ENCODE results near the gene RTN4IP1.

The RTN4IP1 gene

DNA sequence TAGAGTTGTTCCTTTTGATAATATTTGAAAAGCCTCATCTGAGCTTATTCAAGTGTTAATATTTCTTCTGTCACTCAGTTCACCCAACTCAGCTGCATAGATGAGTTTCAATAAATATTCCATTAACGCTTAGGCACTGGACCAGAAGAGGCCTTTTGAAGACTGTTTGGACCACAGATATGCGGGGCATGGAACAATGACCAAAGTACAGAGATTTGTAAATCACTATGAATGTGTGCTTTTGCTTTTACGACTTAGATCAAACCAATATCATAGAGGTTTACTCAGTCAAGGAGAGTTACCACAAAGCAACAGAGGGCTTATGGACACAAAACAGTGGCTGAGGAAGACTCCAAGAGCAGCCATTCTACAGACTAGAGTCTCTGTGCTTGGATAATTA is 99.9 kb downstream of the RTN4IP1 start:
- DNase-seq (no peak), ATAC-seq (no peak)
- Mint-ChIP-seq H3K4me3 (no peak overlapping the region), H3K27me3 (no peaks in the 10 kb centered on the region), H3K27ac (no peak overlapping the region), H3K4me1 (peaks cover 73% of the 10 kb centered on the region), H3K9me3 (no peaks in the 10 kb centered on the region)

DNA sequence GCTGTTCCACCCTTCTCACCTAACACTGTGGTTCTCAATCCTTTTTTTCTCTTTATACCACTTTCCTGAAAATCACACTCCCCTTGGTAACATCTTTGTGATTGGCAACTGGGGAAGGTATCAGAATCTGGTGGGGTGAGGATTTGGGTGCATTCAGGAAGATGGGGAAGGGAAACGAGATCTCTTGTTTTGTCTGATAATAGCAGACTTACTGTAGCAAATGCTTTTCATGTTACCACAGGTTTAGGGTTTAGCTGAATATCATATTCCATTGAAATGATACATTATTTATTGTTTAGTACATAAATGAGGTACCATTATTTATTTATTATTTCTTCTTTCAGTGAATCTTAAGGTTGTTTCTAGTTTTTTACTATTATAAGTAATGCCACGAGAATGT is 100.8 kb downstream of the RTN4IP1 start:
- peak overlapping the region in 1 of 2 donors; percentile 2 for H3K4me3 Mint-ChIP-seq
- no peak overlapping the region for H3K27ac Mint-ChIP-seq
- peaks cover 73% of the 10 kb centered on the region for H3K4me1 Mint-ChIP-seq
- no peaks in the 10 kb centered on the region for H3K27me3 Mint-ChIP-seq
- no peak for ATAC-seq
- DNase-seq = no peak
- H3K9me3 Mint-ChIP-seq = no peaks in the 10 kb centered on the region

DNA sequence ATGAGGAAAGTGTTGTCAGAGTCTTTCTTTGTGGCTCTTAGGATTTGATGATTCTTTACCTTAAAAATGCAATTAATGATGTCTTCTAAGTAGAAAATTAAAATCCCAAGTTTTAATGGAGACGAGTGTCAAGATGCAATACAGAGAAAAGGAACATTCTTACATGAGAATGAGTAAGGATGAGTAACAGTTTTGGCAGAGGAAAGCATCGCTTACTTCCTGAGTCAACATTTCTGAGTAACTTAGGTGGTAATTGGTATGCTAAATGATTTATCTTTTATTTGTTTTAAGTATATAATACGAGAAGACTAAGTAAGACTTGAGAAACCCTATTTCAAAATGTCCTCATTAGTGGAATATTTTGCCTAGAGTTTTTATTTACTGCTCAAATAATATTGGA is 101.3 kb downstream of the RTN4IP1 start:
- Mint-ChIP-seq H3K27me3 (no peaks in the 10 kb centered on the region), H3K9me3 (no peaks in the 10 kb centered on the region), H3K4me3 (peak overlapping the region; percentile 19 to 40), H3K27ac (peak overlapping the region; percentile 90 to 92), H3K4me1 (peaks cover 71% of the 10 kb centered on the region)
- DNase-seq (no peak), ATAC-seq (peak; percentile 62)

- DNase-seq = no peak
- H3K4me1 Mint-ChIP-seq = peaks cover 70% of the 10 kb centered on the region
- H3K4me3 Mint-ChIP-seq = peak overlapping the region in 1 of 2 donors; percentile 5
- no peaks in the 10 kb centered on the region for H3K9me3 Mint-ChIP-seq
- no peak for ATAC-seq
- no peaks in the 10 kb centered on the region for H3K27me3 Mint-ChIP-seq
- no peak overlapping the region for H3K27ac Mint-ChIP-seq
These were observed 102.2 kb downstream of the RTN4IP1 start for GRCh38 chr6:106527117-106527516.

- peak overlapping the region; percentile 73 to 82 for H3K4me3 Mint-ChIP-seq
- no peak for DNase-seq
These were observed 103.4 kb downstream of the RTN4IP1 start for GRCh38 chr6:106525882-106526275.

DNA sequence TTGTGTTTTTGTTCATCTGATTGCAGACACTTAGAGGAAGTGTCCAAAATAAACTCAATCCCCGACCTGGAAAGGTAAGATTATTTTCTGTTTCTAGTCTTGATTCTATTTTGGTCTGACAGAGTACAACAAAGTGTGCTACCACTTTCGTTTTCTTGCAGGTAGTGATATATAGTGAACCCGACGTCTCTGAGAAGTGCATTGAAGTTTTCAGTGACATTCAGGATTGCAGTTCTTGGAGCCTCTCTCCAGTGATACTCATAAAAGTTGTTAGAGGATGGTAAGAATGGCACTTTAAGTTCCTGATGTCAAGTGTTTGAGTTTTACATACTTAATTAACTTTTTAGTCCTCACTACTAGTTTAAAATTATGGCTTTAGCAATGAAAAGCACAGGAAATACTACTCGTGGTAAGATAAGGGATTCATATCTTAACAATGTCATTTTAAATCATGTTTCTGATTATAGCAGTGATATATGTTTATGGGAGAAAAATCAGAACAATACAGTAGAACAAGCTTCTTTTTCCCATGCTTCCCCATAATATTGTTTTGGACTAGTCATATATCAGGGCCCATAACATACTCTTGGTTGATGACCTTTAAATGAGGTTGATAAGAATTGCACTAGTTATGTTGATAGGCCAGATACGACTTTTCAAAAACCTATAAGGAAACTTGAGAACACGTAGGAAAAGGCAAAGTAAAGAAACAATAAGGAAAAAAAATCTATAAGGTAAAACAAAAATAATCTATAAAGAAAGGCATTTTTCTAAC is 104.0 kb downstream of the RTN4IP1 start:
- DNase-seq = no peak
- Mint-ChIP-seq H3K27me3 (no peaks in the 10 kb centered on the region), H3K4me1 (peaks cover 75% of the 10 kb centered on the region)

More at GRCh38 chr6:106525882-106526275, 103.4 kb downstream of the RTN4IP1 start:
- Mint-ChIP-seq H3K27me3 (no peaks in the 10 kb centered on the region), H3K4me1 (peaks cover 74% of the 10 kb centered on the region), H3K9me3 (no peaks in the 10 kb centered on the region), H3K27ac (peak overlapping the region in 1 of 2 donors; percentile 8)
- ATAC-seq = no peak

GRCh38 chr6:106522562-106523250 is 106.6 kb downstream of the RTN4IP1 start:
- no peaks in the 10 kb centered on the region for H3K27me3 Mint-ChIP-seq
- no peak for ATAC-seq
- peaks cover 81% of the 10 kb centered on the region for H3K4me1 Mint-ChIP-seq

More for the DNA sequence above, 104.0 kb downstream of the RTN4IP1 start:
- ATAC-seq = peak; percentile 31
- peak overlapping the region; percentile 59 to 80 for H3K27ac Mint-ChIP-seq
- no peaks in the 10 kb centered on the region for H3K9me3 Mint-ChIP-seq
- H3K4me3 Mint-ChIP-seq = peak overlapping the region; percentile 73 to 82

More at GRCh38 chr6:106522562-106523250, 106.6 kb downstream of the RTN4IP1 start:
- no peak for DNase-seq
- peak overlapping the region in 1 of 2 donors; percentile 84 for H3K27ac Mint-ChIP-seq
- no peaks in the 10 kb centered on the region for H3K9me3 Mint-ChIP-seq
- peak overlapping the region; percentile 82 to 95 for H3K4me3 Mint-ChIP-seq
